Measurements from ENCODE around the gene MRPS2. TPM values are rescaled to one million over a fixed set of nuclear protein-coding genes. Genes with fewer than 3 reads are reported as not detected.

MRPS2 gene
- polyA plus RNA-seq, 1 donor (not counting 4 experiments of a cell fraction or from before 2014, with no cell fraction given): 44.7 TPM

DNA sequence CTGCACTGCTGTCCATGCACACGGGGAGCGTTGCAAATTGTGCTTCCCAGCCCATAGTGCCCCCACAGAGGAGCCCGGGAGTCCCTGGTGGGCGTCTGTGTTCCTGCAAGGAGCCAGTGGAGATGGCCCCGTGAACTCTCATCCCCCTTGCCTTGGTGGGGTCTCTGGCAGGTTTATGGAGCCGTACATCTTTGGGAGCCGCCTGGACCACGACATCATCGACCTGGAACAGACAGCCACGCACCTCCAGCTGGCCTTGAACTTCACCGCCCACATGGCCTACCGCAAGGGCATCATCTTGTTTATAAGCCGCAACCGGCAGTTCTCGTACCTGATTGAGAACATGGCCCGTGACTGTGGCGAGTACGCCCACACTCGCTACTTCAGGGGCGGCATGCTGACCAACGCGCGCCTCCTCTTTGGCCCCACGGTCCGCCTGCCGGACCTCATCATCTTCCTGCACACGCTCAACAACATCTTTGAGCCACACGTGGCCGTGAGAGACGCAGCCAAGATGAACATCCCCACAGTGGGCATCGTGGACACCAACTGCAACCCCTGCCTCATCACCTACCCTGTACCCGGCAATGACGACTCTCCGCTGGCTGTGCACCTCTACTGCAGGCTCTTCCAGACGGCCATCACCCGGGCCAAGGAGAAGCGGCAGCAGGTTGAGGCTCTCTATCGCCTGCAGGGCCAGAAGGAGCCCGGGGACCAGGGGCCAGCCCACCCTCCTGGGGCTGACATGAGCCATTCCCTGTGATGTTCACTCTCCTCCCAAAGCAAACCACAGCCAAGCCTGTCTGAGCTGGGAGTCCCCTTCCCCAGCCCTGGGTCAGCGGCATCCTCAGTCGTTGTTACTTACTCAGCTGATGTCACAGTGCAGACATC lies 3.1 kb downstream of the MRPS2 start:
- Histone ChIP-seq H3K79me2 (ENCODE audit: control insufficient read depth, insufficient read depth, low read length) (peaks cover 31% of the 10 kb centered on the region), H3K4me3 (ENCODE audit: control insufficient read depth in 2 of 3, extremely low read depth in 1 of 3, insufficient read depth in 2 of 3, low read depth in 1 of 3, low read length in 3 of 3) (no peak overlapping the region), H3K9me3 (ENCODE audit: control insufficient read depth, low read depth, low read length) (no peaks in the 10 kb centered on the region), H3K27ac (ENCODE audit: control insufficient read depth, insufficient read depth, low read length) (no peak overlapping the region), H4K20me1 (ENCODE audit: control insufficient read depth, extremely low read depth, insufficient read depth, low read length) (peaks cover 5% of the 10 kb centered on the region), H3K36me3 (ENCODE audit: control insufficient read depth in 2 of 2, extremely low read depth in 1 of 2, insufficient read depth in 2 of 2, low read length in 2 of 2) (peaks cover 21 to 24% of the 10 kb centered on the region in 2 experiments), H3K4me2 (ENCODE audit: control insufficient read depth, extremely low read depth, insufficient read depth, low read depth, low read length) (no peak overlapping the region), H3K9ac (ENCODE audit: control insufficient read depth, extremely low read depth, insufficient read depth, low read length) (no peak overlapping the region), H2AFZ (ENCODE audit: control insufficient read depth, low read length) (no peak overlapping the region), H3K27me3 (ENCODE audit: control insufficient read depth, extremely low read depth, insufficient read depth, low read length) (no peaks in the 10 kb centered on the region), H3K9me1 (ENCODE audit: control insufficient read depth, extremely low read depth, insufficient read depth, low read length) (no peaks in the 10 kb centered on the region), H3K4me1 (ENCODE audit: control insufficient read depth, extremely low read depth, insufficient read depth, low read length) (peaks cover 14% of the 10 kb centered on the region)
- DNase-seq (ENCODE audit: low read depth, low spot score) (no peak), FAIRE-seq (no peak)
- dilution Hi-C loops (cut with MboI; ENCODE audit: extremely low pct_ligation_motif_present, low sequenced_read_pairs): no loop called here
- no peak for TF ChIP-seq EZH2 (IDR thresholded peaks at IDR 0.05; ENCODE audit: low read length)
- TF ChIP-seq, protein P1, sequence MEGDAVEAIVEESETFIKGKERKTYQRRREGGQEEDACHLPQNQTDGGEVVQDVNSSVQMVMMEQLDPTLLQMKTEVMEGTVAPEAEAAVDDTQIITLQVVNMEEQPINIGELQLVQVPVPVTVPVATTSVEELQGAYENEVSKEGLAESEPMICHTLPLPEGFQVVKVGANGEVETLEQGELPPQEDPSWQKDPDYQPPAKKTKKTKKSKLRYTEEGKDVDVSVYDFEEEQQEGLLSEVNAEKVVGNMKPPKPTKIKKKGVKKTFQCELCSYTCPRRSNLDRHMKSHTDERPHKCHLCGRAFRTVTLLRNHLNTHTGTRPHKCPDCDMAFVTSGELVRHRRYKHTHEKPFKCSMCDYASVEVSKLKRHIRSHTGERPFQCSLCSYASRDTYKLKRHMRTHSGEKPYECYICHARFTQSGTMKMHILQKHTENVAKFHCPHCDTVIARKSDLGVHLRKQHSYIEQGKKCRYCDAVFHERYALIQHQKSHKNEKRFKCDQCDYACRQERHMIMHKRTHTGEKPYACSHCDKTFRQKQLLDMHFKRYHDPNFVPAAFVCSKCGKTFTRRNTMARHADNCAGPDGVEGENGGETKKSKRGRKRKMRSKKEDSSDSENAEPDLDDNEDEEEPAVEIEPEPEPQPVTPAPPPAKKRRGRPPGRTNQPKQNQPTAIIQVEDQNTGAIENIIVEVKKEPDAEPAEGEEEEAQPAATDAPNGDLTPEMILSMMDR (optimal IDR thresholded peaks at IDR 0.05 in 1 of 3, IDR thresholded peaks at IDR 0.05 in 1 of 3, conservative IDR thresholded peaks at IDR 0.05 in 1 of 3; ENCODE audit: extremely low read depth in 1 of 3, insufficient read depth in 2 of 3, low read length in 3 of 3): no peak

DNA sequence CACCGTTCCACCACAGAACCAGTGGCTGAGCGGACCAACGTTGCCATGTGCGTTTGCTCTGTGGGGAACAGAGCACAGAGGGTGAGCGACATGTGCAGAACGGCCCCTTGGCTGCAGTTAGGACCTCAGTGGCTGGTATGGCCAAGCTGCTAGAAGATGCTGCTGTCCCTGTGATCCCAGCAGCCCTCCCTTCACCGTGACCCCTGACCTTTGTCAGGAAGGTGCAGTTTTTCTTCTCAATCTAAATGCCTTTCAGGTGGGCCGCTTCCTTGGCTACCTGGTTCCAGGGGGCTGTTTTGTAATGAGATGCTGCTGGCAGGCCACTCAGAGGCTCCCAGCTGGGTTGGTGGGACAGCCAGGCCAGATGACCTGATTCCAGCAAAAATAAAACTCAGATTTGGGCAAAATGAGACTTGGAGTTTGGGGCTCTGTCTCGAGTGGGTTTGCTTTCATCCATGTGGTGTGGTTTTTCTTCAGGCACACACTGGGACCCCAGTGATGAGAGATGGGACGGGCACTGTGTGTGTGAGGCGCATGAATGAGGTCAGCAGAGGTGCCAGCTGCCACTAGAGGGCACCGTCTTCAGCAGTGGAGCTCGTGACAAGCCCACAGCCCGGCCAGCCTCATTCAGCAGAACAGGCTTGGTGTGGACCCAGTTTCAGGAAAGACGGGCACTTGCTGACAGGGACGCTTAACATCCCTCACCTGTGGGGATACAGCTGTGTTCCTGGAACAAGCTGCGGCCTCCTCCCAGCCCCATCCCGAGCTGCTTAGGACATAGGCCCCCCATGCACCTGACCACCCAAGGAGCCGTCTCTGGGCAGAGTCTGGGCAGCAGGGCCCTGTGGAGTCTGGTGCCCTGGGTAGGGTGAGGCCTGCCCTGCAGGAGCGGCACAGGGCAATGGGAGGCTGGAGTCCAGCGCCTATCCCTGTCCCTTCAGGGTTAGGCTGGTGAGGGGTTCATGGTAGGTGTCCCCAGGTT lies 4.1 kb downstream of the MRPS2 start:
- dilution Hi-C loops (cut with MboI; ENCODE audit: extremely low pct_ligation_motif_present, low sequenced_read_pairs): no loop called here
- H3K27ac ChIP-seq (ENCODE audit: control insufficient read depth, insufficient read depth, low read length): no peak overlapping the region
- H3K79me2 ChIP-seq (ENCODE audit: control insufficient read depth, insufficient read depth, low read length): peaks cover 31% of the 10 kb centered on the region
- no peak overlapping the region for H3K4me2 ChIP-seq (ENCODE audit: control insufficient read depth, extremely low read depth, insufficient read depth, low read depth, low read length)
- no peaks in the 10 kb centered on the region for H3K9me3 ChIP-seq (ENCODE audit: control insufficient read depth, low read depth, low read length)
- H4K20me1 ChIP-seq (ENCODE audit: control insufficient read depth, extremely low read depth, insufficient read depth, low read length): peaks cover 5% of the 10 kb centered on the region
- no peak for FAIRE-seq
- no peaks in the 10 kb centered on the region for H3K9me1 ChIP-seq (ENCODE audit: control insufficient read depth, extremely low read depth, insufficient read depth, low read length)
- peaks cover 14% of the 10 kb centered on the region for H3K4me1 ChIP-seq (ENCODE audit: control insufficient read depth, extremely low read depth, insufficient read depth, low read length)
- no peak overlapping the region for H2AFZ ChIP-seq (ENCODE audit: control insufficient read depth, low read length)
- H3K36me3 ChIP-seq (ENCODE audit: control insufficient read depth in 2 of 2, extremely low read depth in 1 of 2, insufficient read depth in 2 of 2, low read length in 2 of 2): peaks cover 21 to 24% of the 10 kb centered on the region in 2 experiments
- H3K9ac ChIP-seq (ENCODE audit: control insufficient read depth, extremely low read depth, insufficient read depth, low read length): no peak overlapping the region
- no peak for DNase-seq (ENCODE audit: low read depth, low spot score)
- no peak overlapping the region for H3K4me3 ChIP-seq (ENCODE audit: control insufficient read depth in 2 of 3, extremely low read depth in 1 of 3, insufficient read depth in 2 of 3, low read depth in 1 of 3, low read length in 3 of 3)
- no peaks in the 10 kb centered on the region for H3K27me3 ChIP-seq (ENCODE audit: control insufficient read depth, extremely low read depth, insufficient read depth, low read length)
- no peak for TF ChIP-seq EZH2 (IDR thresholded peaks at IDR 0.05; ENCODE audit: low read length)
- TF ChIP-seq, protein P1 (optimal IDR thresholded peaks at IDR 0.05 in 1 of 3, IDR thresholded peaks at IDR 0.05 in 1 of 3, conservative IDR thresholded peaks at IDR 0.05 in 1 of 3; ENCODE audit: extremely low read depth in 1 of 3, insufficient read depth in 2 of 3, low read length in 3 of 3): peak; percentile 81 to 98 (median 89)

Measured in keratinocyte (primary cell).